ENCODE results near the gene NXPE2.
A peak's percentile ranks its signal among the peaks of the same experiment; 100 is the strongest.
"Not testable (repeated sequence)": the region's sequence is repeated elsewhere in the genome, so short reads cannot be mapped to it uniquely, and the experiment has no call there.

The NXPE2 gene

GRCh38 chr11:114678125-114679036 lies at the start of gene NXPE2:
Gene NXPE2, plus strand, starts transcription at chr11:114678527. Its CDS starts 49 bp downstream, at chr11:114678576.
- no peak for DNase-seq (ENCODE audit: low read depth)

- DNase-seq (ENCODE audit: low read depth) = not testable (repeated sequence)
Measured at GRCh38 chr11:114631445-114631965, 46.8 kb upstream of the NXPE2 start.

GRCh38 chr11:114639440-114639839 lies 38.9 kb upstream of the NXPE2 start:
- DNase-seq (ENCODE audit: low read depth) = not testable (repeated sequence)

- no peak for DNase-seq (ENCODE audit: low read depth)
Measured at GRCh38 chr11:114650661-114651060, 27.7 kb upstream of the NXPE2 start.

GRCh38 chr11:114651145-114651718 lies 27.1 kb upstream of the NXPE2 start:
- no peak for DNase-seq (ENCODE audit: low read depth)

- no peak for DNase-seq (ENCODE audit: low read depth)
Measured at GRCh38 chr11:114653148-114653547, 25.2 kb upstream of the NXPE2 start.

GRCh38 chr11:114664641-114665040 lies 13.7 kb upstream of the NXPE2 start:
- no peak for DNase-seq (ENCODE audit: low read depth)

- DNase-seq (ENCODE audit: low read depth) = no peak
Measured at GRCh38 chr11:114666760-114667159, 11.6 kb upstream of the NXPE2 start.

- no peak for DNase-seq (ENCODE audit: low read depth)
Measured at GRCh38 chr11:114668109-114668508, 10.2 kb upstream of the NXPE2 start.

GRCh38 chr11:114673661-114674060 lies 4.7 kb upstream of the NXPE2 start:
- no peak for DNase-seq (ENCODE audit: low read depth)

- DNase-seq (ENCODE audit: low read depth) = no peak
Measured at GRCh38 chr11:114679505-114679904, 1.2 kb downstream of the NXPE2 start.

GRCh38 chr11:114683007-114683406 lies 4.7 kb downstream of the NXPE2 start:
- DNase-seq (ENCODE audit: low read depth) = no peak

GRCh38 chr11:114684636-114685035 lies 6.3 kb downstream of the NXPE2 start:
- no peak for DNase-seq (ENCODE audit: low read depth)

GRCh38 chr11:114685097-114685496 lies 6.8 kb downstream of the NXPE2 start:
- no peak for DNase-seq (ENCODE audit: low read depth)

- DNase-seq (ENCODE audit: low read depth) = no peak
Measured at GRCh38 chr11:114705280-114706024, 27.1 kb downstream of the NXPE2 start.

- no peak for DNase-seq (ENCODE audit: low read depth)
Measured at GRCh38 chr11:114709960-114710359, 31.6 kb downstream of the NXPE2 start.

- no peak for DNase-seq (ENCODE audit: low read depth)
Measured at GRCh38 chr11:114713756-114714155, 35.4 kb downstream of the NXPE2 start.

- DNase-seq (ENCODE audit: low read depth) = no peak
Measured at GRCh38 chr11:114719562-114719961, 41.2 kb downstream of the NXPE2 start.

- DNase-seq (ENCODE audit: low read depth) = no peak
Measured at GRCh38 chr11:114724916-114725524, 46.7 kb downstream of the NXPE2 start.

- no peak for DNase-seq (ENCODE audit: low read depth)
Measured at GRCh38 chr11:114725623-114726022, 47.3 kb downstream of the NXPE2 start.

- no peak for DNase-seq (ENCODE audit: low read depth)
Measured at GRCh38 chr11:114736806-114737205, 58.5 kb downstream of the NXPE2 start.

- DNase-seq (ENCODE audit: low read depth) = peak; percentile 5
Measured at GRCh38 chr11:114738954-114739353, 60.6 kb downstream of the NXPE2 start.
